Panc1 (cell line): ENCODE results near the gene NMRAL1. TPM values are rescaled to one million over a fixed set of nuclear protein-coding genes. Genes with fewer than 3 reads are reported as not detected.
A peak's percentile ranks its signal among the peaks of the same experiment; 100 is the strongest.

ENCODE experiments used
- ATAC-seq: fragments of 200-7000 bp; cut with Tn5 transposase; 2 replicates; pipeline ENCODE4 v1.9.1; 2020; ENCODE audit warnings: mild to moderate bottlenecking, moderate library complexity
- BruUV-seq: library from RNA; stranded (reverse); fragments of 400-500 nt; replicated peaks from 2 replicates; lab custom pipeline; 2021; lab: Mats Ljungman, UMichigan
- CTCF ChIA-PET: fragments of 300-600 bp; sonication (Branson Sonifier 250); formaldehyde crosslinking; loops from one replicate; lab custom pipeline; 2022; ENCODE audit warnings: antibody characterized with exemption; lab: Charles Lee
- POLR2A ChIA-PET: fragments of 300-600 bp; sonication (Branson Sonifier 250); formaldehyde crosslinking; loops from one replicate; lab custom pipeline; 2022; ENCODE audit warnings: antibody characterized with exemption; lab: Charles Lee
- DNase-seq: peaks from one replicate; pipeline ENCODE4 v3.0.0-alpha.2; 2010; ENCODE audit warnings: low read depth, low spot score
- H3K27ac ChIP-seq: 2 replicates; pipeline ENCODE4 v1.5.1; 2011; ENCODE audit warnings: mild to moderate bottlenecking, low read length, inconsistent platforms
- H3K27me3 ChIP-seq: fragments of 200-500 bp; sonication (Bioruptor generic); 2 replicates; pipeline ENCODE4 v1.6.0; 2014; ENCODE audit warnings: low read length, inconsistent platforms; ENCODE audit not compliant: control insufficient read depth, insufficient read depth
- H3K36me3 ChIP-seq: fragments of 200-500 bp; sonication (Bioruptor generic); 2 replicates; pipeline ENCODE4 v1.5.1; 2014; ENCODE audit warnings: inconsistent platforms, mild to moderate bottlenecking, low read length, moderate library complexity; ENCODE audit not compliant: control insufficient read depth, insufficient read depth
- H3K4me1 ChIP-seq: 2 replicates; pipeline ENCODE4 v1.5.1; 2011; ENCODE audit warnings: inconsistent platforms, mild to moderate bottlenecking, low read length, moderate library complexity; ENCODE audit not compliant: control insufficient read depth, insufficient read depth
- H3K4me3 ChIP-seq, 2 experiments: 2 replicates each; pipeline ENCODE4 v1.5.1; 2011 to 2012; ENCODE audit warnings: low read depth in 2 of 2, low read length in 2 of 2, mild to moderate bottlenecking in 2 of 2, inconsistent platforms in 1 of 2, moderate library complexity in 1 of 2
- H3K9me3 ChIP-seq: fragments of 200-500 bp; sonication (Bioruptor generic); 2 replicates; pipeline ENCODE4 v1.5.1; 2014; ENCODE audit warnings: low read depth, mild to moderate bottlenecking, inconsistent platforms, low read length, moderate library complexity; ENCODE audit not compliant: control insufficient read depth, insufficient read depth
- POLR2AphosphoS5 ChIP-seq: IDR thresholded peaks from 2 replicates; pipeline ENCODE4 v1.6.1; 2012; ENCODE audit warnings: mild to moderate bottlenecking, low read depth, low read length, moderate library complexity
- SIN3A ChIP-seq: IDR thresholded peaks from 2 replicates; pipeline ENCODE4 v1.6.1; 2012; ENCODE audit warnings: low read depth, mild to moderate bottlenecking, low read length, moderate library complexity, borderline replicate concordance; ENCODE audit not compliant: insufficient read depth
- TCF7L2 ChIP-seq: IDR thresholded peaks from 2 replicates; pipeline ENCODE4 v1.6.1; 2011; ENCODE audit warnings: mild to moderate bottlenecking, low read depth, low read length, inconsistent platforms
- in situ Hi-C: cut with HindIII; loops from 2 replicates; pipeline ENCODE4 v1.10.0; 2016; ENCODE audit warnings: low sequenced_read_pairs, low pct_unique_long_range_greater_than_20kb
- intact Hi-C: fragments of 100-400 bp; cut with micrococcal nuclease; formaldehyde crosslinking; loops from one replicate; pipeline ENCODE4 v1.10.0; 2022; ENCODE audit not compliant: unreplicated experiment
- total RNA-seq: library from RNA; stranded (reverse); gene quantifications from one replicate; pipeline ENCODE4 v1.2.1, GENCODE V29; 2021; ENCODE audit not compliant: unreplicated experiment
- TF ChIP-seq, protein P1 (sequence below): fragments of 450-650 bp; IDR thresholded peaks from 2 replicates; pipeline ENCODE4 v1.5.1; 2017; ENCODE audit warnings: mild to moderate bottlenecking
- TF ChIP-seq, protein P2 (sequence below), 2 experiments: IDR thresholded peaks; 2 replicates each; pipeline ENCODE4 v1.6.1; 2011 to 2012; ENCODE audit warnings: low read depth in 2 of 2, control low read depth in 1 of 2, low read length in 1 of 2, mild to moderate bottlenecking in 1 of 2, moderate library complexity in 1 of 2; ENCODE audit not compliant: insufficient read depth in 1 of 2

The NMRAL1 gene
- total RNA-seq, 1 experiment from 2014 or later: 109 TPM

DNA sequence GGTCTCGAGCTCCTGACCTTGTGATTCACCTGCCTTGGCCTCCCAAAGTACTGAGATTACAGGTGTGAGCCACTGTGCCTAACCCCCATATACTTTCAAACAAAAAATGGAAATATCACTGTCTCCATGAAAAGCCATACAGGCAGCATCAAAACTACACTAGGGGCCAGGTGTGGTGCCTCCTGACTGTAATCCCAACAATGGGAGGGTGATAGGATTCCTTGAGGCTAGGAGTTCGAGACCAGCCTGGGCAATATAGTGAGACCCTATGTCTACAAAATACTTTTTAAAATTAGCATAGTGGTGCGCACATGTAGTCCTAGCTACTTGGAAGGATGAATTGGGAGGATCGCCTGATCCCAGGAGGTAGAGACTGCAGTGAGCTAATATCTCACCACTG is 17.5 kb upstream of the NMRAL1 start:
- POLR2A ChIA-PET: interaction anchor here (0.6 kb wide), 1 partner anchor 12 kb away, joined by 3 read pairs; no protein-coding TSS in a partner anchor
- CTCF ChIA-PET: no interaction called here

DNA sequence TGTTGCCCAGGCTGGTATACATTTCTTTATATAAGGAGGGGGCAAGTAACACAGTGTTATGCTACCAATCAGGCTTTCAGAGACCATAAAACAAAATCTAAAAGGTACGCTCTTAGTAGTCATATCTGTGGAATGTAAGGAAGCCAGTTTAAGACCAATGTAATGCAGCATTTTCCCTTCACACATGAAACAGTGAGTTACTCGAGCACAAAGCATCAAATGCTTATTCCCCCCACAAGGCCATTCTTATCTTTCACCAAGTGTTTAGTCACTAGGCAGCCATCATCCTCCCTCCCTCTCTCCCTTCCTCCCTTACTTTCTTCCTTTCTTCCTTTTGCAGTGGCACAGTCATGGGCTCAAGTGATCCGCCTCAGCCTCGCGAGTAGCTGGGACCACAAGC is 14.6 kb upstream of the NMRAL1 start:
- no peak overlapping the region for H3K27ac ChIP-seq
- no peaks in the 10 kb centered on the region for H3K36me3 ChIP-seq
- BruUV-seq: TSS peak; percentile 25
- CTCF ChIA-PET: no interaction called here
- intact Hi-C loops (no loop called here), in situ Hi-C loops (no loop called here)
- DNase-seq: no peak
- no peaks in the 10 kb centered on the region for H3K9me3 ChIP-seq
- no peaks in the 10 kb centered on the region for H3K27me3 ChIP-seq
- POLR2A ChIA-PET: no interaction called here
- H3K4me3 ChIP-seq: no peak overlapping the region
- TF ChIP-seq, protein P1, sequence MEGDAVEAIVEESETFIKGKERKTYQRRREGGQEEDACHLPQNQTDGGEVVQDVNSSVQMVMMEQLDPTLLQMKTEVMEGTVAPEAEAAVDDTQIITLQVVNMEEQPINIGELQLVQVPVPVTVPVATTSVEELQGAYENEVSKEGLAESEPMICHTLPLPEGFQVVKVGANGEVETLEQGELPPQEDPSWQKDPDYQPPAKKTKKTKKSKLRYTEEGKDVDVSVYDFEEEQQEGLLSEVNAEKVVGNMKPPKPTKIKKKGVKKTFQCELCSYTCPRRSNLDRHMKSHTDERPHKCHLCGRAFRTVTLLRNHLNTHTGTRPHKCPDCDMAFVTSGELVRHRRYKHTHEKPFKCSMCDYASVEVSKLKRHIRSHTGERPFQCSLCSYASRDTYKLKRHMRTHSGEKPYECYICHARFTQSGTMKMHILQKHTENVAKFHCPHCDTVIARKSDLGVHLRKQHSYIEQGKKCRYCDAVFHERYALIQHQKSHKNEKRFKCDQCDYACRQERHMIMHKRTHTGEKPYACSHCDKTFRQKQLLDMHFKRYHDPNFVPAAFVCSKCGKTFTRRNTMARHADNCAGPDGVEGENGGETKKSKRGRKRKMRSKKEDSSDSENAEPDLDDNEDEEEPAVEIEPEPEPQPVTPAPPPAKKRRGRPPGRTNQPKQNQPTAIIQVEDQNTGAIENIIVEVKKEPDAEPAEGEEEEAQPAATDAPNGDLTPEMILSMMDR: no peak
- no peak for TF ChIP-seq TCF7L2
- no peak for TF ChIP-seq POLR2AphosphoS5
- TF ChIP-seq, protein P2, sequence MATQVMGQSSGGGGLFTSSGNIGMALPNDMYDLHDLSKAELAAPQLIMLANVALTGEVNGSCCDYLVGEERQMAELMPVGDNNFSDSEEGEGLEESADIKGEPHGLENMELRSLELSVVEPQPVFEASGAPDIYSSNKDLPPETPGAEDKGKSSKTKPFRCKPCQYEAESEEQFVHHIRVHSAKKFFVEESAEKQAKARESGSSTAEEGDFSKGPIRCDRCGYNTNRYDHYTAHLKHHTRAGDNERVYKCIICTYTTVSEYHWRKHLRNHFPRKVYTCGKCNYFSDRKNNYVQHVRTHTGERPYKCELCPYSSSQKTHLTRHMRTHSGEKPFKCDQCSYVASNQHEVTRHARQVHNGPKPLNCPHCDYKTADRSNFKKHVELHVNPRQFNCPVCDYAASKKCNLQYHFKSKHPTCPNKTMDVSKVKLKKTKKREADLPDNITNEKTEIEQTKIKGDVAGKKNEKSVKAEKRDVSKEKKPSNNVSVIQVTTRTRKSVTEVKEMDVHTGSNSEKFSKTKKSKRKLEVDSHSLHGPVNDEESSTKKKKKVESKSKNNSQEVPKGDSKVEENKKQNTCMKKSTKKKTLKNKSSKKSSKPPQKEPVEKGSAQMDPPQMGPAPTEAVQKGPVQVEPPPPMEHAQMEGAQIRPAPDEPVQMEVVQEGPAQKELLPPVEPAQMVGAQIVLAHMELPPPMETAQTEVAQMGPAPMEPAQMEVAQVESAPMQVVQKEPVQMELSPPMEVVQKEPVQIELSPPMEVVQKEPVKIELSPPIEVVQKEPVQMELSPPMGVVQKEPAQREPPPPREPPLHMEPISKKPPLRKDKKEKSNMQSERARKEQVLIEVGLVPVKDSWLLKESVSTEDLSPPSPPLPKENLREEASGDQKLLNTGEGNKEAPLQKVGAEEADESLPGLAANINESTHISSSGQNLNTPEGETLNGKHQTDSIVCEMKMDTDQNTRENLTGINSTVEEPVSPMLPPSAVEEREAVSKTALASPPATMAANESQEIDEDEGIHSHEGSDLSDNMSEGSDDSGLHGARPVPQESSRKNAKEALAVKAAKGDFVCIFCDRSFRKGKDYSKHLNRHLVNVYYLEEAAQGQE (IDR thresholded peaks at IDR 0.05; ENCODE audit: insufficient read depth in 1 of 2, low read depth in 2 of 2, low read length in 1 of 2): no peak
- TF ChIP-seq SIN3A: no peak
- no peaks in the 10 kb centered on the region for H3K4me1 ChIP-seq
- ATAC-seq: peak; percentile 47; the same call in 1 of the 2 replicates

More for the DNA sequence above, 17.5 kb upstream of the NMRAL1 start:
- intact Hi-C loops (no loop called here), in situ Hi-C loops (no loop called here)
- Histone ChIP-seq H3K4me3 (no peak overlapping the region), H3K27me3 (no peaks in the 10 kb centered on the region), H3K4me1 (peaks cover 9% of the 10 kb centered on the region), H3K36me3 (no peaks in the 10 kb centered on the region), H3K27ac (no peak overlapping the region), H3K9me3 (no peaks in the 10 kb centered on the region)
- no TSS peak for BruUV-seq
- ATAC-seq: no peak
- TF ChIP-seq, protein P2 (IDR thresholded peaks at IDR 0.05; ENCODE audit: insufficient read depth in 1 of 2, low read depth in 2 of 2, low read length in 1 of 2): no peak
- DNase-seq: no peak
